Fibroblast of the conjunctiva (primary cell): ENCODE data around the gene PTPMT1.
"Not testable (repeated sequence)": the region's sequence is repeated elsewhere in the genome, so short reads cannot be mapped to it uniquely, and the experiment has no call there.

Experiments
- DNase-seq: peaks from one replicate; pipeline ENCODE4 v3.0.0-alpha.2; 2010; ENCODE audit warnings: low read depth

PTPMT1 gene, protein sequence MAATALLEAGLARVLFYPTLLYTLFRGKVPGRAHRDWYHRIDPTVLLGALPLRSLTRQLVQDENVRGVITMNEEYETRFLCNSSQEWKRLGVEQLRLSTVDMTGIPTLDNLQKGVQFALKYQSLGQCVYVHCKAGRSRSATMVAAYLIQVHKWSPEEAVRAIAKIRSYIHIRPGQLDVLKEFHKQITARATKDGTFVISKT

DNA sequence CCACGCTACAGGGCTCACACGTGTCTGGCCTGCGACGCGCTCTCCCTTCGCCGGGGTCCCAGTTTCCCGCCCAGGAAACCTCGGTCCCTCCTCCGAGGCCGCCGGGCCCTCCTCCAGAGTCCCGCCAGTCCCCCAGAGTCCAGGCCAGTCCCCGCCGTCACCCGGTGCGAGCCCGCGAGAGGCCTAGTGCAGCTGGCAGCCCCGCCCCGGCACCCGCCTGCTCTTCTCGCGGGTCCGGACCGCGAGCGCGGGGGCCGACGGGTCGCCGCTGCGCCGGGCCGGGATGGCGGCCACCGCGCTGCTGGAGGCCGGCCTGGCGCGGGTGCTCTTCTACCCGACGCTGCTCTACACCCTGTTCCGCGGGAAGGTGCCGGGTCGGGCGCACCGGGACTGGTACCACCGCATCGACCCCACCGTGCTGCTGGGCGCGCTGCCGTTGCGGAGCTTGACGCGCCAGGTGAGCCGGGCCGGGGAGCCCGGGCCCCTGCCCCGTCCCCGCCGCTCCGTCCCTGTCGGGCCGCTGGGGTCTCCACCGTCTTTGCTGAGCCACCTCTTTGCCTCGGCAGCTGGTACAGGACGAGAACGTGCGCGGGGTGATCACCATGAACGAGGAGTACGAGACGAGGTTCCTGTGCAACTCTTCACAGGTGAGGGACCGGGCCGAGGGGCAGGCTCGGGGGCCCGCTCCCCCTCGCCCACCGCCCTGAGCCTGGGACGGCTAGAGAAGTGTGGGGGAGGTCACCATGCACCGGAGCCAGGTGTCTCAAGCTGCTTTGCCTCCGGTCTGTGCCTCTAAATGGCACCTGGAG is at the start of gene PTPMT1:
Gene PTPMT1 (plus strand): TSS at position 260 of the 809 bp plus-strand sequence. CDS start 24 bp downstream, at position 284.
- DNase-seq = no peak

DNA sequence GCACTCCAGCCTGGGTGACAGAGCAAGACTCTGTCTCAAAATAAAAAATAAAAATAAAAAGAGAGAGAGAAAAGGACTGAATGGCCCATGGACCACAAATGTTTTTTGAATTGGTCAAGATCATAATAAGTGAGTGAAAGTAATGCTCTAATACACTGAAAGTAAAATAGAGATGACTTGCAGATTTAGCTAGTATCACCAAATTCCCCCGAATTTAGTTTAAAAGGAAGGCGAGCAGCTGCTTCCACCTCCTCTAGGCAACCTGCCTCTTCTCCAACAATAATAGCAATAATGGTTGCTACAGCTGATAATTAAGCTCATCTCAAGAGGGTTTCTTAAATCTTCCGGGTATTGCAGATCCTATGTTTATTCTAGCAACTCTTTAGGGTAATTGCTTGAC is 49.2 kb upstream of the PTPMT1 start:
- DNase-seq = no peak

DNA sequence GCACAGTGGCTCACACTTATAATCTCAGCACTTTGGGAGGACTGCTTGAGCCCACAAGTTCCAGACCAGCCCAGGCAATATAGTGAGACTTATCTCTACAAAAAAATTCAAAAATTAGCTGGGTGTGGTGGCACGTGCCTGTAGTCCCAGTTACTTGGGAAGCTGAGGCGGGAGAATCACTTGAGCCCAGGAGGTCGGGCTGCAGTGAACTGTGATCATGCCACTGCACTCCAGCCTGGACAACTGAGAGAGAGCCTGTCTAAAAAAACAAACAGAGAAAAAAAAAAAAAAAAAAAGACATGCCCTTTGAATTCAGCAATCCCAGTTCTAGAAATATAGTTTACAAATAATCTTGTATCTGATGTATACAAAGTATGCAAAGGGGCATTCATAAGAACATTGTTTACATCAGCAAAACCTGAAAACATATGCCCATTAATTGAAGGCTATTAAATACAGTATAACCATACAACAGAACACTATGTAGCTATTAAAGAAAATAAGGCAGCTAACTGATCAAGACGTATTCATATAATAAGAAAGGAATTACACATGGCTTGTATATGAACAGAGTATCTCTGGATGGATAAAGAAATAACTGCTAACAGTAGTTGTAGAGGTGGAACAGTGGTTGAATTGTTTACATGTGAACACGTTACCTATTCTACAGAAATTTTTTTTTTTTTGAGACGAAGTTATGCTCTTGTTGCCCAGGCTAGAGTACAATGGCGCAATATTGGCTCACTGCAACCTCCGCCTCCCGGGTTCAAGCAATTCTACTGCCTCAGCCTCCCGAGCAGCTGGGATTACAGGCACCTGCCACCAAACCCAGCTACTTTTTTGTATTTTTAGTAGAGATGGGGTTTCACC is 48.2 kb upstream of the PTPMT1 start:
- DNase-seq = no peak

DNA sequence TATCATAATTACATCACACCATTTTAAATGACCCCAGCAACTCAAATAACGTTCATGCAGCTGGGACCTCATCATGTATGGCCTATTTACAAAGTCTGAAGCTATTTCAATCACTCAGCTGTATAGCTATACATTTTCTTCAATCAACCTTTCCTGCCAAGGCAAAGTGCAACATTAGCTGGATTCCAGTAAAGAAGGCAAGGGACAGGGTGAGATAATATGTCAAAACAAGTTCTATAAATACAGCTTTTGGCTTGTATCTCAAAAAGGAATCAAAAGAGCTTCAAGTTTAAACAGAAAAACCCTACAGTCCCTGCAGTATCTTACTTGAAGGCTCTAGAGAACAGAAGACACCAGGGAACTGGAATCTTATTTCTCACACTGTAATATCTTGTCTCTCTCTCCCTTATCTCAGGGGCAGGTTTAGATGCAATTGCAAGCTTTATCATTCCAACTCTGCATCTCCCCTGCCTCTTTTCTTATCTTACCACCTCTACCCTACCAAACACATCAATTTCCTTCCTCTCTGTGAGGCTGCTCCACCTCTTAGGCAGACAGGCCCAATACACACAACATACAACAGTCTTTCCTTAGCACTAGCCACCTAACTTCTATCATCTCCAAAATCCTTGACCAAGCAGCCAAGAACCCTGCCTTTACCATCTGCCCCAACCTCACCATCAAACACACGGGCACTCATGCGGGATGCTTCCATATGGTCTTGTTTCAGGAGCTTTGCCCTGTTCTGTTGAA is 47.0 kb upstream of the PTPMT1 start:
- DNase-seq = no peak

DNA sequence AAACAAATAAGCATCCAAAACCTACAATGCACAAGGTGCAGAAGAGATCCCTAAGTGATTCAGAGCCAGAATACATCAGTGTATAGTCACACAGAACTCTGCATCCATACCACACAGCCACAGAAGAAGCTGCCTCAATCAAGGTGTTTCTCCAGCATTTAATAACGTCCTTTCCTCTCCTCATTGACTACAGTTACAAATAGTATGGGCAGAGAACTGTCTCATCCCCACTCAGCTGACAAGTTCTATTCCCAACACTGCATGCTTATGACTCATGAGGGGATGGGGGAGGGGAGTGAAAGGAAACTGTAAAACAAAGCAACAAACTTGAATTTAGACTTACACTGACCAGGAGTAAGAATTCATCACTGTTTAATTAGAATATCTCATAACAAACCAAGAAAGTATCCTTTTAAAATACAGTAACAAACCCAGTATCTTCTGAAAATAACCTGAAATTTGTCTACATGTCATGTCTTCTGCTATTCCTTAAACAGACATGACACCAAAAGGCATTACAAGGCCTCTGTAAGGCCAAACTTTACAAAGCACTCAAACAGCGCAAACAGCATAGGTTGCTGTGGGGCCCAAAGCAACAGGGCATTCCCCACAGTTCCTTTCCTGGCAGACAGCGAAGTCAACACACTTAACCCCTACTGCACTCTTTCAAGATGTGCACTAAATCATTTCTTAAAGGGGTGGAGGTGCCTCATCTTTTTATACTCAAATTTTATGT is 41.7 kb upstream of the PTPMT1 start:
- peak; percentile 71 for DNase-seq

DNA sequence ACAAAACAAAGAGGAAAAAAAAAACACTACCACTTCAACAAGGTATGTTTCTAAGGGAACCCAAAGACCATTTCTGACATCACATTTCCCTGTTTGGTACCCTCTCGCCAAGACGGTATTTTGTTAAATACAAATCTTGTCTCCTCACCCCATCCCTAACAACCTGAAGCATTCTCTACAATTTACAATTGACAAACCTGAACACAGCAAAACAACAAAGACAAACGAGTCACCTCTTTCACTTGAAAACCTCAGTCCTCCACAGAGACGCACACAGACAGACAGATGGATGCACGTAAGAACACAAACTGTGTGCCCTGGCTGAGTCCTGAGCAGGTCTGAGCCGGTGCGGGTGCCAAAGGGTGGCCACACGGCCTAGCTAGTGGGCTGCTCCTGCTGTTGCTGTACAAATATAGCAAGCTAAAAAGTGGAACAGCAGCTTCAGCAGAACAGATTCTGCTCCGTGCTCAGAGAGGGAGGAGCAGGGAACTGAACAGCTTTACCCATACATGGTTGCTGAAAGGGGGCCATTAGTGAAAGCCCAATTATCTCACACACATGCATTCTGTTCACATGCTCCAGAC is 41.0 kb upstream of the PTPMT1 start:
- DNase-seq = no peak

DNA sequence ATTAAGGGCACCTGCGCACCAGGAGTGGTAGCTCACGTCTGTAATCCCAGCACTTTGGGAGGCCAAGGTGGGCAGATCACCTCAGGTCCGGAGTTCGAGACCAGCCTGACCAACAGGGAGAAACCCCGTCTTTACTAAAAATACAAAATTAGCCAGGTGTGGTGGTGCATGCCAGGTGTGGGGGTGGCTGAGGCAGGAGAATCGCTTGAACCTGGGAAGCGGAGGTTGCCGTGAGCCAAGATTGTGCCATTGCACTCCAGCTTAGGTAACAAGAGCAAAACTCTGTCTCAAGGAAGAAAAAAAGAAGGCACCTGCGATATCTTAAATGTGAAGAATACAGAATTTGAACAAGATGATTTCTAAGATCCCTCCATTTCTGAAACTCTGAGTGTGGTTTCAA is 39.4 kb upstream of the PTPMT1 start:
- not testable (repeated sequence) for DNase-seq

DNA sequence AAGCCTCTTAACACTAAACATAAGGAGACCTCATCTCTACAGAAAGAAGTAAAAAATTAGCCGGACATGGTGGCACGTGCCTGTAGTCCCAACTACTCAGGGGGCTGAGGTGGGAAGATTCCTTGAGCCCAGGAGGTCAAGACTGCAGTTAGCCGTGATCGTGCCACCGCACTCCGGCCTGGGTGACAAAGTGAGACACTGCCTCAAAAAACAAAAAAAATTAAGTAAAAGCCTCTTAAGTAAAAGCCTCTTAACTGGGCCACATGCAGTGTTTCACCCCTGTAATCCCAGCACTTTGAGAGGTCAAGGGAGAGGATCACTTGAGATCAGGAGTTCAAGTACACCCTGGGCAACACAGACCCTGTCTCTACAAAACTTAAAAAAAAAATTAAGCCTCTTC is 38.2 kb upstream of the PTPMT1 start:
- DNase-seq = no peak

DNA sequence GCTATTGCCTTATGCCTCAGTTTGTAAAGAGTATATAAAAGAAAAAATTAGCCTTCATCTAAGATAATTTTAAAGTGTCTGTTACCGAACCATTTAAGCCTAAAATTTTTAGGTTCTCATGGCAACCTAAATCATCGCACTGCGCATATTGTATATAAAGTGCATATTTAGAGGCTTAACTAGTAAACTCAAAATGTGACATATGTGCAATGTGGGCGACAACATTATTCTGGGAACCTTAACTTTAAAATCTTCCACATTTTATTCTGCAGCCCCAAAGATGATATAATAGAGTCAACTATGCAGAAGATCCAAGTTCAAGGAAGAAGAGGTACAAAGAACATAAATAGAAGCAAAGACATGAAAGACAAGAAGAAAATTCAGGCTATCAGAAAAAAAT is 35.4 kb upstream of the PTPMT1 start:
- no peak for DNase-seq

DNA sequence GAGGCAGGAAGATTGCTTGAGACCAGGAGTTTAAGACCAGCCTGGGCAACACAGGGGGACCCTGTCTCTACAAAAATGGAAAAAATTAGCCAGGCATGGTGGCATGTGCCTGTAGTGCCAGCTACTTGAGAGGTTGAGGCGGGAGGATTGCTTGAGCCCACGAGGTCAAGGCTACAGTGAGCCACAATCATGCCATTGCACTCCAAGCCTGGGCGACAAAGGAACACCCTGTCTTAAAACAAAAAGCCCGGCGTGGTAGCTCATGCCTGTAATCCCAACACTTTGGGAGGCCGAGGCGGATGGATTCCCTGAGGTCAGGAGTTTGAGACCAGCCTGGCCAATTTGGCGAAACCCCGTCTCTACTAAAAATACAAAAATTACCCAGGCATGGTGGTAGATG is 34.7 kb upstream of the PTPMT1 start:
- DNase-seq = not testable (repeated sequence)

DNA sequence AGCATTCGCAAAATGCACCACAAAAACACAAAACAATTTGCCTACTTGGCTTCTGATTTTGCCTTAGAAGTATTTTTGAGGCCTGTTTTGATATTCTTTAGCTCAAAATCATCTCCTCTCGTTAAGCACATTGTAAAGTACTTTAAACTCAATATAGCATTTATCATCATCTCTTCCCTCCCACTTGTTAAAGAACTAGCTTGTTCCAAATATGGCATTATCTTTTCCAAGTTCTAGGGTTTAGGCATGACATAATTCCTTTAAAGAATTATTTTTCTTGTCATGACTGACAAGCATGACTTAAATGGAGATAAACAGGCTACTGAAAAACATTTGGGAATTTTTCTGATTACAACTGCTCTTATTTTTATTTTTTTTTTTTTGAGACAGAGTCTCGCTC is 33.7 kb upstream of the PTPMT1 start:
- no peak for DNase-seq

DNA sequence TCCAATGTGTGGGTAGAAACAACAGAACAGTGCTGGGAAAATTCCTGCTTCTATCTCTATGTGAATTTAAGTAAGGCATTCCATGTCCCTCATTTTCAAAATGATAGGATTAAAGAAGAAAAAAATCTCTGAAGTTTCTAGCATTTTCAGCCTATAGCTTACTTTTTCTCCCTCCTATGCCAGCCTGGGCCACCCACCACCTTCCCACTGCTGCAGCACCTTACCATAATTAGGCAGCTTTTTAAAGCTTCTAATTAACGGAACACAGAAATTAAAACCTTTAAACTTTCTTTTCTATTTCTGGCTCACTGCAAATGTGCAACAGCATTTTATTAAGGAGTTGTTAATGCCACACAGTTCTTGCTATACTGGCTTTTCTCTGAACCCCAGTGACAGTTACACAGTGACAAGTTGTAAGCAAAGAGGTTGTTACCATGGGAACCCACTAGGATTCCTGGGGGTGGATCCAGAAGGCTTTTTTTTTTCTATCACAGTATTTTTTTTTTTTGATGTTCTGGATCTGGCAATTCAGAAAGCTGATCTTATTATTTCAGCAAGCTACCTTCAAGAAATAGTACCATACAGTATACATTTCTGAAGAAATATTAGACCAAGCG is 32.7 kb upstream of the PTPMT1 start:
- DNase-seq = no peak

DNA sequence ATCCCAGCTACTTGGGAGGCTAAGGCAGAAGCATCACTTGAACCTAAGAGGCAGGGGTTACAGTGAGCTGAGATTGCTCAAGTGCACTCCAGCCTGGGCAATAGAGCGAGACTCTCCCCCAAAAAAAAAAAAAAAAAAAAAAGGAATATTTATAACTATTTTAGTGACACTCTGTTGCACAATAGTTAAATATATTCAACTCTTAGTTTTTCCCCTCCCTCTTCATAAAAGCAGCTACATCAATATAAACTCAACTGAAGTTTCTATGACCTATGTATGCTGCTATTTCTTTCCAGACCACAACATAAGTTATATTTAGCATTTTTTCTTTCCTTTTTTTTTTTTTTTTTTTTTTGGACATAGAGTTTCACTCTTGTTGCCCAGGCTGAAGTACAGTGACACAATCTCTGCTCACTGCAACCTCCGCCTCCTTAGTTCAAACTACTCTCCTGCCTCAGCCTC is 31.7 kb upstream of the PTPMT1 start:
- no peak for DNase-seq

DNA sequence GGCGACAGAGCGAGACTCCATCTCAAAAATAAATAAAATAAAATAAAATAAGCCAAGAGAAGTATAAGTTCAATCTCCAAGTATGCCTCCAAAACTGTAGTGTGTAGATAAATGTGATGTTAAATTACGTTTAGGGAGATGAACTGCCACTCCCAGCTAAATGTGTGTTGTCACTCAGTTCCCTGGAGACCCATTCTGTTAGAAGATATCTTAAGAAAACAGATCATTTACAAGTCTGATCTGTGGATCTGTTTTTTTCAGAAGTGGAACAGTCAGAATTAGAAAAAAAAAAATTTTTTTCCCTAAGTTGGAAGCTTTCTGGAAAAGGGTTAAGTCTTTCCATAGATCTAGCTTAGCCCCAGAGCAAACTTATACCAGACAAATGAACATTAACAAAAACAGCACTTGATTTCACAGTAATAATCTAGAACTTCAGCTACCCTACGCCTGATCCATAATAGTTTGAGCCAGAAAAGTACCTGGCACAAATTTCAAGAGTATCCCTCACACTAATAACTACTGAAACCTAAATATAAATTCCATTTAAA is 30.6 kb upstream of the PTPMT1 start:
- no peak for DNase-seq

DNA sequence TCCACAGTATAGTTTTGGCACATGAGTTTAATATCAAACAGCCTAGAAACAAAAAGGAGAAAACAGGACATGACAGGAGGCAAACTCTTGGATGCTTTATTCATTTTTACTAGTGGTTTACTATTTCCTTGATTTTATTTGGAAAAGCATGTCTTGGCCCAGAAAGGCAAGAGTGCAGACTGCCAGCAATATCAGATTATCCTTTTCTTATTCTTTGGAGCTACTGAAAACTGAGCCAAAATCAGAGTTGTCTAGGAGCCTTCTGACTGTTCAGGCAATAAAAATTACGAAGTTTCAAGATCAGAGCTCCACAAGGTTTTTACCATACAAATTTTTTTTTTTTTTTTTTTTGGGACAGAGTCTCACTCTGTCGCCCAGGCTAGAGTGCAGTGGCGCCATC is 28.5 kb upstream of the PTPMT1 start:
- no peak for DNase-seq

DNA sequence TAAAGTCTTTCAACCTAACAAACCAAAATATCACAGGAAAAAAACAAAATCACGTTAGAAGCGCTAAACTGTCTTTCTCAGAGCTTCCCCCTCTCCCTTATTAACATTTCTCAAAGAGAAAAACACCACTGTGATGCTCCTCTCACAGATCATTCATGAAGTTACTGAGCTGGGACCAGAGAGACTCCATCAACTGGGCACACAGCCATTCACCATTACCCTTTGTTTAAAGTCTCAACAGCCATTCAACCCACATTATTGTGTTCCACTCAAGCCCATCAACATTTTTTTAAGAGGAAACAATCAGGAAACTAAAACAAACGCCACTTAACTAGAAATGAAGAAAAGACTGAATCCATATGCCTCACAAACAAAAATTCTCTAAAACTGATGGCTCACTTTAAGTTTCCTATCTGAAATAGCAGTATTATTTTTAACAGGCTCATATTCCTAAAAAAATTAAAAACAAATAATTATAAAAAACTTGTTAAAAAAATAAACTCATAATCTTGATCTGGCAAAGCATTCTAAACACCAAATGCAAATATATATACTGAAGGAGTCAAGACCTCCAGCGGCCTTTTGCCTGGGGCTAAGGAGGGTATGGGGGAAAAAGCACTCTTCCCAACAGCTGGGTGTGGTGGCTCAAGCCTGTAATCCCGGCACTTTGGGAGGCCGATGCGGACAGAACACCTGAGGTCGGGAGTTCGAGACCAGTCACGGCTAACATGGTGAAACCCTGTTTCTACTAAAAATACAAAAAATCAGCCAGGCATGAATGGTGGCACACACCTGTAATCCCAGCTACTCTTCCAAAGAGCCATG is 26.4 kb upstream of the PTPMT1 start:
- DNase-seq = no peak

DNA sequence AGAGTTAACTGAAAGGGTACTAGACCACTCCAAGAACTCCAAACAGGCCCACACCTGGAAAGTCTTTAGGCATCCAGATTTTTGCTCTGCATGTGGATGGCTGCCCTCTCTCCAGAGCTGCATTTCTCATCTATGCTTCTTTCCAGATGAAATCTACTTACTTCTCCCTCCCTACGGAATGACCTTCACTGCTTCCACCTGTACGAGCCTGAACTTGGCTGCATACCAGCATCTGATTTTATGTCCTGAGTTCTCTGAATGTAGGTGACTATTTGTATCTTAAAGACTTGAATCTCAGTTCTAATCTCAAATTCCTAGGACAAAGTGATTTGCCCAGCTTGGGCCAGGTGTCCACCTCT is 25.7 kb upstream of the PTPMT1 start:
- no peak for DNase-seq

DNA sequence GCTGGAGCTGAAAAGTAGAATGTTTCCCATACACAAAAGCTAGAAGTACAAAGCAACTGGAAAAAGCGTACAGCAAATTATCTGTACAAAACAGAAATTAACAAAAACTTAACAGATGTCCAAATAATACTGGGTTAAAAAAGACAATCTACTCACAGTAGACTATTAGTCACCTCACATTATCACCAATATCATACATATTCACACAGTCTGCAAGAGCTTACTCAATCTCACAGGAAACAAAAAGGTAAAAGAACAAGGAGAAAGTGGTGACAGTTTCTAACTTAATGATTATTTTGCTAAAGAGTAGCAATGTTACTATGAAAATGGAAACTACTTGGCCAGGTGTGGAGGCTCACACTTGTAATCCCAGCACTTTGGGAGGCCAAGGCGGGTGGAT is 24.3 kb upstream of the PTPMT1 start:
- DNase-seq = no peak

DNA sequence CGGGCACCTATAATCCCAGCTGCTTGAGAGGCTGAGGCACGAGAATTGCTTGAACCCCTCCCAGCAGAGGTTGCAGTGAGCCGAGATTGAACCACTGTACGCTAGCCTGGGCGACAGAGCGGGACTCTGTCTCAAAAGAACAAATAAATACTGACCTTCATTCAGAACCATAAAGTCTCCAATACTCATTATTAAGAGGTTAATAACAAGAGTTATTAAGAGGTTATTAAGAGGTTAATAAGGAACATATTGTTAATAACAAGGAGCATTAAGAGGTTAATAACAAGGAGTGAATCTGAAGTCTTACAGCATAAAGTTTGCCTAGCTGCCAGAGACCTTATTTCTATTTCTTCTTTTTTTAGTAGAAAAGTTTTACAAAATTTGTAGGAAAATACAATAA is 20.1 kb upstream of the PTPMT1 start:
- no peak for DNase-seq
